CD8-positive, alpha-beta memory T cell (primary cell): ENCODE results near the gene NSMCE1. TPM values are rescaled to one million over a fixed set of nuclear protein-coding genes. Genes with fewer than 3 reads are reported as not detected.

ENCODE experiments used
- CTCF ChIA-PET: fragments of 350-600 bp; sonication (Branson Sonifier 250); formaldehyde crosslinking; loops from one replicate; lab custom pipeline; 2021; ENCODE audit warnings: antibody characterized with exemption; lab: Charles Lee
- POLR2A ChIA-PET: fragments of 350-600 bp; sonication (Branson Sonifier 250); formaldehyde crosslinking; loops from one replicate; lab custom pipeline; 2021; ENCODE audit warnings: antibody characterized with exemption; lab: Charles Lee
- DNase-seq, 5 donors: peaks; one replicate each; pipeline versions ENCODE4 v3.0.0 to v3.0.0-alpha.2; 2020 to 2022; ENCODE audit warnings: mixed read lengths in 1 of 5
- H3K27ac ChIP-seq: one replicate; pipeline ENCODE4 v1.7.0; 2013; ENCODE audit warnings: low read depth, mild to moderate bottlenecking, low read length, moderate library complexity
- H3K27me3 ChIP-seq: 2 replicates; pipeline ENCODE4 v1.7.0; 2013; ENCODE audit warnings: low read length, mild to moderate bottlenecking; ENCODE audit not compliant: insufficient read depth, poor library complexity, severe bottlenecking
- H3K36me3 ChIP-seq: 2 replicates; pipeline ENCODE4 v1.7.0; 2013; ENCODE audit warnings: mild to moderate bottlenecking, low read length, moderate library complexity; ENCODE audit not compliant: insufficient read depth
- H3K4me1 ChIP-seq: 2 replicates; pipeline ENCODE4 v1.7.0; 2013; ENCODE audit warnings: mild to moderate bottlenecking, low read length, moderate library complexity; ENCODE audit not compliant: insufficient read depth
- H3K4me3 ChIP-seq: 2 replicates; pipeline ENCODE4 v1.7.0; 2013; ENCODE audit warnings: mild to moderate bottlenecking, low read length
- H3K9me3 ChIP-seq: 2 replicates; pipeline ENCODE4 v1.7.0; 2013; ENCODE audit warnings: mild to moderate bottlenecking, low read length
- H3K27ac Mint-ChIP-seq, 8 donors: one replicate each; pipeline ENCODE4 v1.8.0; 2020 to 2021; ENCODE audit warnings: mixed read lengths in 8 of 8, mild to moderate bottlenecking in 6 of 8, inconsistent platforms in 3 of 8, moderate library complexity in 3 of 8
- H3K27me3 Mint-ChIP-seq, 2 donors: one replicate each; pipeline ENCODE4 v1.8.0; 2020 to 2021; ENCODE audit warnings: mixed read lengths in 2 of 2, mild to moderate bottlenecking in 1 of 2, moderate library complexity in 1 of 2
- H3K36me3 Mint-ChIP-seq, 3 donors: one replicate each; pipeline ENCODE4 v1.8.0; 2020 to 2021; ENCODE audit warnings: mixed read lengths in 3 of 3, inconsistent platforms in 1 of 3, mild to moderate bottlenecking in 1 of 3
- H3K4me1 Mint-ChIP-seq, 3 donors: one replicate each; pipeline ENCODE4 v1.8.0; 2020 to 2021; ENCODE audit warnings: mixed read lengths in 3 of 3, inconsistent platforms in 1 of 3, mild to moderate bottlenecking in 1 of 3
- H3K4me3 Mint-ChIP-seq, 7 donors: one replicate each; pipeline ENCODE4 v1.8.0; 2020 to 2021; ENCODE audit warnings: mixed read lengths in 7 of 7, mild to moderate bottlenecking in 6 of 7, moderate library complexity in 4 of 7, inconsistent platforms in 2 of 7
- H3K9me3 Mint-ChIP-seq, 5 donors: one replicate each; pipeline ENCODE4 v1.8.0; 2020 to 2022; ENCODE audit warnings: mixed read lengths in 5 of 5, mild to moderate bottlenecking in 3 of 5, moderate library complexity in 2 of 5, inconsistent platforms in 1 of 5
- polyA plus RNA-seq: library from polyadenylated mRNA; unstranded; fragments of 300-500 nt; fragmentation: Illumina TruSeq; gene quantifications from one replicate; pipeline ENCODE4 v1.2.3, GENCODE V29; 2021
- total RNA-seq, 2 experiments: library from RNA; stranded (reverse); gene quantifications; one replicate each; pipeline ENCODE4 v1.2.3, GENCODE V29; 2021

The NSMCE1 gene
- total and polyA plus RNA-seq, 3 experiments from 2014 or later: 103 to 132 (median 114) TPM

- Mint-ChIP-seq H3K4me3 (peak overlapping the region in 2 of 7 donors; percentile 12 to 43), H3K27me3 (peaks cover 0 to 2% of the 10 kb centered on the region in 2 donors), H3K9me3 (no peaks in the 10 kb centered on the region), H3K27ac (peak overlapping the region; percentile 7 to 89 (median 62)), H3K4me1 (peaks cover 23 to 39% (median 24%) of the 10 kb centered on the region in 3 donors), H3K36me3 (peaks cover 0 to 49% (median 3%) of the 10 kb centered on the region in 3 donors)
- CTCF ChIA-PET: interaction anchor here (0.7 to 3.4 kb wide), 7 partner anchors 9 to 181 kb away, joined by 3 to 20 read pairs (median 3); partner anchors contain the start of gene KDM8
- POLR2A ChIA-PET: interaction anchor here (1.3 kb wide), 1 partner anchor 22 kb away, joined by 6 read pairs; the partner anchor contains the start of gene KDM8
- no peaks in the 10 kb centered on the region for H3K9me3 ChIP-seq
- no peaks in the 10 kb centered on the region for H3K36me3 ChIP-seq
- DNase-seq: no peak
- peaks cover 15% of the 10 kb centered on the region for H3K4me1 ChIP-seq
- H3K27me3 ChIP-seq: no peaks in the 10 kb centered on the region
- no peak overlapping the region for H3K4me3 ChIP-seq
- no peak overlapping the region for H3K27ac ChIP-seq
These were observed 42.8 kb downstream of the NSMCE1 start for GRCh38 chr16:27225536-27226360.

GRCh38 chr16:27224741-27225300 is 43.8 kb downstream of the NSMCE1 start:
- Histone ChIP-seq H3K36me3 (no peaks in the 10 kb centered on the region), H3K27me3 (no peaks in the 10 kb centered on the region), H3K4me1 (peaks cover 6% of the 10 kb centered on the region), H3K4me3 (no peak overlapping the region), H3K9me3 (no peaks in the 10 kb centered on the region), H3K27ac (no peak overlapping the region)
- Mint-ChIP-seq H3K9me3 (no peaks in the 10 kb centered on the region), H3K27ac (peak overlapping the region in 6 of 8 donors; percentile 37 to 91 (median 78)), H3K27me3 (peaks cover 0 to 1% of the 10 kb centered on the region in 2 donors), H3K4me1 (peaks cover 17 to 30% (median 18%) of the 10 kb centered on the region in 3 donors), H3K4me3 (no peak overlapping the region), H3K36me3 (peaks cover 0 to 54% (median 3%) of the 10 kb centered on the region in 3 donors)
- POLR2A ChIA-PET: interaction anchor here (1.3 kb wide), 1 partner anchor 21 kb away, joined by 6 read pairs; the partner anchor contains the start of gene KDM8
- no peak for DNase-seq
- CTCF ChIA-PET: interaction anchor here (1.2 to 3.4 kb wide), 4 partner anchors 10 to 143 kb away, joined by 3 to 20 read pairs (median 10); no protein-coding TSS in a partner anchor

GRCh38 chr16:27224271-27224737 is 44.3 kb downstream of the NSMCE1 start:
- no peak overlapping the region for H3K27ac ChIP-seq
- no peak overlapping the region for H3K4me3 ChIP-seq
- H3K27ac Mint-ChIP-seq: peak overlapping the region in 4 of 8 donors; percentile 37 to 85 (median 80)
- CTCF ChIA-PET: interaction anchor here (1.2 to 3.4 kb wide), 4 partner anchors 11 to 144 kb away, joined by 3 to 20 read pairs (median 10); no protein-coding TSS in a partner anchor
- POLR2A ChIA-PET: no interaction called here
- H3K27me3 Mint-ChIP-seq: peaks cover 0 to 1% of the 10 kb centered on the region in 2 donors
- peaks cover 15 to 26% (median 16%) of the 10 kb centered on the region in 3 donors for H3K4me1 Mint-ChIP-seq
- H3K4me3 Mint-ChIP-seq: peak overlapping the region in 1 of 7 donors; percentile 68
- H3K4me1 ChIP-seq: peaks cover under 1% of the 10 kb centered on the region
- H3K27me3 ChIP-seq: no peaks in the 10 kb centered on the region
- H3K9me3 Mint-ChIP-seq: no peaks in the 10 kb centered on the region
- H3K36me3 Mint-ChIP-seq: peaks cover 0 to 57% (median 3%) of the 10 kb centered on the region in 3 donors
- no peaks in the 10 kb centered on the region for H3K36me3 ChIP-seq
- no peak for DNase-seq
- H3K9me3 ChIP-seq: no peaks in the 10 kb centered on the region

- Mint-ChIP-seq H3K9me3 (no peaks in the 10 kb centered on the region), H3K4me1 (peaks cover 11 to 20% (median 14%) of the 10 kb centered on the region in 3 donors), H3K27me3 (peaks cover 0 to 1% of the 10 kb centered on the region in 2 donors), H3K27ac (peak overlapping the region in 4 of 8 donors; percentile 78 to 92 (median 84)), H3K4me3 (no peak overlapping the region), H3K36me3 (peaks cover 0 to 62% (median 3%) of the 10 kb centered on the region in 3 donors)
- no peaks in the 10 kb centered on the region for H3K4me1 ChIP-seq
- no peak overlapping the region for H3K4me3 ChIP-seq
- no peaks in the 10 kb centered on the region for H3K27me3 ChIP-seq
- no peak for DNase-seq
- H3K9me3 ChIP-seq: no peaks in the 10 kb centered on the region
- ChIA-PET CTCF (interaction anchor here (3.4 kb wide), 1 partner anchor 11 kb away, joined by 20 read pairs; no protein-coding TSS in a partner anchor), POLR2A (no interaction called here)
- no peaks in the 10 kb centered on the region for H3K36me3 ChIP-seq
- H3K27ac ChIP-seq: no peak overlapping the region
These were observed 44.9 kb downstream of the NSMCE1 start for GRCh38 chr16:27223701-27224100.

- H3K4me1 ChIP-seq: no peaks in the 10 kb centered on the region
- H3K27me3 ChIP-seq: no peaks in the 10 kb centered on the region
- H3K27ac ChIP-seq: no peak overlapping the region
- DNase-seq: no peak
- peaks cover 0 to 66% (median 3%) of the 10 kb centered on the region in 3 donors for H3K36me3 Mint-ChIP-seq
- peaks cover 11 to 19% (median 14%) of the 10 kb centered on the region in 3 donors for H3K4me1 Mint-ChIP-seq
- peaks cover 0 to 1% of the 10 kb centered on the region in 2 donors for H3K27me3 Mint-ChIP-seq
- ChIA-PET POLR2A (no interaction called here), CTCF (interaction anchor here (2.6 kb wide), 1 partner anchor 11 kb away, joined by 8 read pairs; no protein-coding TSS in a partner anchor)
- no peak overlapping the region for H3K27ac Mint-ChIP-seq
- H3K9me3 ChIP-seq: no peaks in the 10 kb centered on the region
- no peaks in the 10 kb centered on the region for H3K36me3 ChIP-seq
- H3K4me3 Mint-ChIP-seq: no peak overlapping the region
- H3K4me3 ChIP-seq: no peak overlapping the region
- no peaks in the 10 kb centered on the region for H3K9me3 Mint-ChIP-seq
These were observed 45.4 kb downstream of the NSMCE1 start for GRCh38 chr16:27223226-27223610.

GRCh38 chr16:27222249-27223225 is 46.0 kb downstream of the NSMCE1 start:
- Histone ChIP-seq H3K27me3 (no peaks in the 10 kb centered on the region), H3K36me3 (peaks cover 1% of the 10 kb centered on the region), H3K27ac (no peak overlapping the region), H3K4me3 (no peak overlapping the region), H3K9me3 (no peaks in the 10 kb centered on the region), H3K4me1 (no peaks in the 10 kb centered on the region)
- H3K27ac Mint-ChIP-seq: peak overlapping the region in 3 of 8 donors; percentile 6 to 88 (median 63)
- peaks cover 0 to 68% (median 3%) of the 10 kb centered on the region in 3 donors for H3K36me3 Mint-ChIP-seq
- peaks cover 11 to 19% (median 14%) of the 10 kb centered on the region in 3 donors for H3K4me1 Mint-ChIP-seq
- peaks cover 0 to 1% of the 10 kb centered on the region in 2 donors for H3K27me3 Mint-ChIP-seq
- H3K9me3 Mint-ChIP-seq: no peaks in the 10 kb centered on the region
- CTCF ChIA-PET: interaction anchor here (2.6 kb wide), 1 partner anchor 12 kb away, joined by 8 read pairs; no protein-coding TSS in a partner anchor
- no peak overlapping the region for H3K4me3 Mint-ChIP-seq
- DNase-seq: no peak
- POLR2A ChIA-PET: interaction anchor here (0.6 kb wide), 1 partner anchor 139 kb away, joined by 4 read pairs; no protein-coding TSS in a partner anchor
